ENCODE measurements around the gene HEATR1.
"Not testable (repeated sequence)": the region's sequence is repeated elsewhere in the genome, so short reads cannot be mapped to it uniquely, and the experiment has no call there.

HEATR1 gene

GRCh38 chr1:236509203-236509602 lies 95.1 kb downstream of the HEATR1 start:
- no peaks in the 10 kb centered on the region for H3K36me3 ChIP-seq (ENCODE audit: control insufficient read depth, low read length)
- no peak overlapping the region for H3K4me3 ChIP-seq (ENCODE audit: low read length)
- no peaks in the 10 kb centered on the region for H3F3A ChIP-seq (ENCODE audit: control insufficient read depth, insufficient read depth)
- no peaks in the 10 kb centered on the region for H3K4me1 ChIP-seq (ENCODE audit: control insufficient read depth, low read length)
- no peaks in the 10 kb centered on the region for H3K79me2 ChIP-seq (ENCODE audit: control insufficient read depth, low read length)
- no peaks in the 10 kb centered on the region for H3K9me3 ChIP-seq (ENCODE audit: control insufficient read depth, insufficient read depth, low read length)
- TF ChIP-seq CTCF (IDR thresholded peaks at IDR 0.05; ENCODE audit: low read depth, low read length, poor library complexity, severe bottlenecking) (no peak), EZH2phosphoT487 (IDR thresholded peaks at IDR 0.05; ENCODE audit: borderline replicate concordance, low read length) (no peak)
- no peak overlapping the region for H3K27ac ChIP-seq (ENCODE audit: low read depth, low read length)
- H3K9me2 ChIP-seq (replicated peaks; ENCODE audit: control insufficient read depth, low read length): no peaks in the 10 kb centered on the region
- no peak overlapping the region for H3K4me2 ChIP-seq (ENCODE audit: low read length)
- H3K27me3 ChIP-seq (ENCODE audit: control insufficient read depth, low read length): peaks cover 10% of the 10 kb centered on the region
- no peaks in the 10 kb centered on the region for H4K20me1 ChIP-seq (ENCODE audit: control insufficient read depth, insufficient read depth, low read depth, low read length)

- Histone ChIP-seq H3K4me2 (ENCODE audit: low read length) (no peak overlapping the region), H4K20me1 (ENCODE audit: control insufficient read depth, insufficient read depth, low read depth, low read length) (no peaks in the 10 kb centered on the region), H3K27ac (ENCODE audit: low read depth, low read length) (no peak overlapping the region), H3K4me3 (ENCODE audit: low read length) (no peak overlapping the region), H3K9me3 (ENCODE audit: control insufficient read depth, insufficient read depth, low read length) (no peaks in the 10 kb centered on the region), H3K9me2 (replicated peaks; ENCODE audit: control insufficient read depth, low read length) (no peaks in the 10 kb centered on the region), H3K79me2 (ENCODE audit: control insufficient read depth, low read length) (no peaks in the 10 kb centered on the region), H3F3A (ENCODE audit: control insufficient read depth, insufficient read depth) (no peaks in the 10 kb centered on the region), H3K36me3 (ENCODE audit: control insufficient read depth, low read length) (no peaks in the 10 kb centered on the region), H3K4me1 (ENCODE audit: control insufficient read depth, low read length) (no peaks in the 10 kb centered on the region), H3K27me3 (ENCODE audit: control insufficient read depth, low read length) (peaks cover 10% of the 10 kb centered on the region)
- TF ChIP-seq CTCF (IDR thresholded peaks at IDR 0.05; ENCODE audit: low read depth, low read length, poor library complexity, severe bottlenecking) (no peak), EZH2phosphoT487 (IDR thresholded peaks at IDR 0.05; ENCODE audit: borderline replicate concordance, low read length) (no peak)
These were observed 95.7 kb downstream of the HEATR1 start for GRCh38 chr1:236508593-236509027.

GRCh38 chr1:236507022-236507700 lies 97.2 kb downstream of the HEATR1 start:
- no peaks in the 10 kb centered on the region for H3K9me2 ChIP-seq (replicated peaks; ENCODE audit: control insufficient read depth, low read length)
- no peak overlapping the region for H3K4me2 ChIP-seq (ENCODE audit: low read length)
- H3K4me3 ChIP-seq (ENCODE audit: low read length): no peak overlapping the region
- no peak for TF ChIP-seq EZH2phosphoT487 (IDR thresholded peaks at IDR 0.05; ENCODE audit: borderline replicate concordance, low read length)
- no peak for TF ChIP-seq CTCF (IDR thresholded peaks at IDR 0.05; ENCODE audit: low read depth, low read length, poor library complexity, severe bottlenecking)
- no peaks in the 10 kb centered on the region for H3F3A ChIP-seq (ENCODE audit: control insufficient read depth, insufficient read depth)
- no peaks in the 10 kb centered on the region for H3K79me2 ChIP-seq (ENCODE audit: control insufficient read depth, low read length)
- no peaks in the 10 kb centered on the region for H3K36me3 ChIP-seq (ENCODE audit: control insufficient read depth, low read length)
- H3K27me3 ChIP-seq (ENCODE audit: control insufficient read depth, low read length): peaks cover 10% of the 10 kb centered on the region
- no peaks in the 10 kb centered on the region for H3K9me3 ChIP-seq (ENCODE audit: control insufficient read depth, insufficient read depth, low read length)
- H4K20me1 ChIP-seq (ENCODE audit: control insufficient read depth, insufficient read depth, low read depth, low read length): no peaks in the 10 kb centered on the region
- no peak overlapping the region for H3K27ac ChIP-seq (ENCODE audit: low read depth, low read length)
- H3K4me1 ChIP-seq (ENCODE audit: control insufficient read depth, low read length): no peaks in the 10 kb centered on the region

- not testable (repeated sequence) for H3K9me3 ChIP-seq (ENCODE audit: control insufficient read depth, insufficient read depth, low read length); H3K27ac ChIP-seq (ENCODE audit: low read depth, low read length); H4K20me1 ChIP-seq (ENCODE audit: control insufficient read depth, insufficient read depth, low read depth, low read length); H3K27me3 ChIP-seq (ENCODE audit: control insufficient read depth, low read length); H3F3A ChIP-seq (ENCODE audit: control insufficient read depth, insufficient read depth); H3K36me3 ChIP-seq (ENCODE audit: control insufficient read depth, low read length); H3K4me1 ChIP-seq (ENCODE audit: control insufficient read depth, low read length); H3K79me2 ChIP-seq (ENCODE audit: control insufficient read depth, low read length); H3K9me2 ChIP-seq (replicated peaks; ENCODE audit: control insufficient read depth, low read length); H3K4me2 ChIP-seq (ENCODE audit: low read length); H3K4me3 ChIP-seq (ENCODE audit: low read length)
These were observed 100.0 kb downstream of the HEATR1 start for GRCh38 chr1:236504338-236504737.
